ENCODE data around the gene PLCL1. TPM values are rescaled to one million over a fixed set of nuclear protein-coding genes. Genes with fewer than 3 reads are reported as not detected.

The PLCL1 gene
- total RNA-seq, 2 donors from 2014 or later = 6.9 to 7.5 TPM

DNA sequence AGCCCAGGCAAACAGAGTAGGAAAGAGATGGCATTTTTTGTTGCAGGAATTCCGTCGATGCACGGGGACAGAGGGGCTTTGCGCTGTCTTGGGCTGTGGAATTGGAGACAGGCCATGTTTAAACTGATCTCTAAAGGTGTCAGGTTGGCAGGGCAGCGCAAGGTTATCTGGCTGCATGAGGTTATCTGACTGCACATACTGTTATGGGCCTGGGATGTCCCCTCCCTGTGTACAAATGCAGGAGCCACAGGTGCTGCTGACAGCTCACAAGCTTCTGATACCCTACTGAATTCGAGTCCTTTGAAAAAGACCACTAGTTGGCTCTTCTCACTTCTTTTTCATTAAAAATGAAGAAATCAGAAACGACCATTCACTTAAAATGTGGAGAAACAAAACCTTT is 255.4 kb downstream of the PLCL1 start:
- no peak for DNase-seq (ENCODE audit: low spot score)
- intact Hi-C loops (cut with DNase I) = no loop called here

DNA sequence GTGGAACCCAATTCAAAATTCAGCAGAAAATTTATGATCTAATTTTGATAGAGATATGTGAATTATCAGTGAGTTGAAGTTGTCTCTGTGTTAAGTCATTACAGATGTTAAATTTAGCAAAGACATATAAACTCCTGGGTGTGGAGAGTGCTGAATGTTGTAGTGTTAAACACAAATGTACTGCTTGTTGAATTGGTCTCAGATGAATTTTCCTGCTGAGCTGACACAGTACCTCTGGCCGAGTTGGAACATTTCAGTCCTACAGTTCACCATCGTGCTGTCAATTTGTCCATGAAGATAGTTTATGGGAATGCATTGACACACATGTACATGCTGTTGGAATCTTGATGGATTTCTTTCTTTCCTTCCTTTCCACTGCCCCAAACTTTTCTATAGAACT is 255.9 kb downstream of the PLCL1 start:
- intact Hi-C loops (cut with DNase I) = no loop called here
- no peak for DNase-seq (ENCODE audit: low spot score)

DNA sequence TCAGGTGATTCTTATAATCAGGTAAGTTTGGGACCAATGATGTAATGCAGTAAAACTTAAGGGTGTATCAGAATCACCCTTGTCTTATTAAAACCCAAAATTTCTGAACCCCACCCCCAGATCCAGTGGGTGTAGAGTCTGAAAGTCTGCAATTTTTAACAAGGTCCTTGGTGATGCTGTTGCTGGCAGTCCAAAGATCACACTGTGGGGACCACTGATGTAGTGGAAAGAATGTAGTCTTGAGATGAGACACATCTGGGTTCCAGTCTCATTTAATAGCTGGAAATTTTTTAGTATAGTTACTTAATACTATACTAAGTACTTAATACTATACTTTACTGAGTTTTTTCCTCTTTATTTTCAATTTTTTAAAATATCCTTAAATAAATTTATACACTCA is 258.4 kb downstream of the PLCL1 start:
- DNase-seq (ENCODE audit: low spot score) = no peak
- intact Hi-C loops (cut with DNase I) = no loop called here

DNA sequence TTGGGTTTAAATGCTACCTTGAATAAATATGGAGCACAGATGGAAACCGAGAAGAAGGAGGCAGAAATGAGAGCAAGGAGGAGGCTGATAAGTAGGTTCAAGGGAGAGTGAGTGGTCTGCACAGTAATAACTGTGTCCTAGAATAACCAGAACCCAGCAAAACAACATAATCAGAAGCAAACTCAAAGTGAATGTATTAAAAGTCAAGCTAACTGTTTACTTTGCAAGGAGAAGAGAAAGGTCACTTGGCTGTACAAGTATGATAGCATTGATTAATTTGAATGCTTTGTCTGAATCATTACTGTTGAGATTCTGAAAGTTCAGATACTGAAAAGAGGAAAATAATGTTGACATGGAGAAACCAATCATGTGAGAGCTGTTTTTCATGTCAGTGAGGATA is 258.8 kb downstream of the PLCL1 start:
- intact Hi-C loops (cut with DNase I) = no loop called here
- DNase-seq (ENCODE audit: low spot score) = no peak

DNA sequence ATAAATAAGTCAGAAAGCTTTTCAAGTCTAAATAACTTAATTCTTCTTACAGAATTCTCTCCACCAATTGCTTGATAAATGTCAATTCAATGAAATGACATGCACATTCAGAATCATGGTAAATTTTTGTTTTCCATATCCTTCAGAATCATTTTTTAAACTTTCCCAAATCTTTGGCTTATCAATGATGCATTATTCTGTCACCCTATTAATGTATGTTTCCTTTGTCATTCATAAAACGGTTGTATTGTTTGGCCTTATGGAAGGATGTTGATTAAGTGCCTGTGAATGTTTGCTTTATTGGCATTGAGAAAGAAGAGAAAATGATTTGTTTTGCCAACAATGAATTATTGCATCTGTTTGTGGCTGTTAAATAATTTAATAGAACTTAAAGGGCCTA is 260.9 kb downstream of the PLCL1 start:
- DNase-seq (ENCODE audit: low spot score) = no peak
- intact Hi-C loops (cut with DNase I) = no loop called here

DNA sequence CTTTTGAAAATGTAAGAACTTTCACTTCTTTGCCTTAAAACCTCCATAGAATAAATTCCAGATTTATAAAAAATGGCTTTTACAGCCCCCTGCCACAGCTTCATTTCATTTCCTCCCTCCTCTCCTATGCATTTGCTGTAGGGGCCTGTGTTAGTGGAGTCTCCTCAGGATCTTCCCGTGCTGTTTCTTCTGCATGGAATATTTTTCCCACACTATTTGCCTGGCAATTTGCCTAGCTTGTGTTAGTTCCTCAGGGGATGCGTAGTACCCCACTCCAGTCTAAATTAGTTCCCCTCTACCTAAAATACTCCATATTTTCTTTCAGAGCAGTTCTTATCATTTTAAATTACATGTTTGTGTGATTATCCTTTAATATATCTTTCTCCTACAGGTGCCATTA is 262.2 kb downstream of the PLCL1 start:
- no peak for DNase-seq (ENCODE audit: low spot score)
- intact Hi-C loops (cut with DNase I) = no loop called here

DNA sequence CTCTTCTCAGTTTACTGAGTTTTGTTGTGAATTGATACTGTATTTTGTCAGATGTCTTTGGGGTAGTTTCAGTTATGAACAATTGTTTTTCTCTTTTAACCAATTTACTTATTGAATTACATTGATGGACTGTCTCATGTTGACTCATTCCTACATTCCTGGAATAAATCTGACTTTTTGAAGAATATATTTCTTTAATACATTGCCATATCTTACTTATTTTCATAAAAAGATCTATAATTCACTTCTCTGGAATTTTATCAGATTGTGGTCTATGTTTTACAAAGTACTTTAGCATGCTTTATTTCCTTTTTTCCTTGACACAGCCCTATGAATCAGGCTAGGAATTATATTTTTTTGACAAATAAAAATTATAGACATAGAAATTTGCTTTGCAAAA is 268.3 kb downstream of the PLCL1 start:
- no peak for DNase-seq (ENCODE audit: low spot score)

DNA sequence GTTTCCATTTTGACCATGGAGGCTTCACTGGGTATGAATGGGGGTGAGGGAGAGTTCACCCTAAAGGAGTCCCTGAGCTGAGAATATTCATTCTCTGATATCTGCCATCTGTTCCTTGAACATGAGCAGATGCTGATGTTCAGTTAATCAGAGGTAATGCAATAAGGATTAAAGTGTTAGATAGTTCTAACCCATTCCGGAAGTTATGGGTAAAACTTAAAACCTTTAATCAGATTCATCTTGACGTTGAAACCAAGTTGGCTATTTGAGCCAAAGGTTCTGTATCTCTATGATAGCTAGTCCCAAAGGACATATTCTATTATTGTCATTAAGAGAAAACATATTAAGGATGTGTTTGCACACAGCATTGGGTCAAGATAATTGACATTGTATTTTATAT is 268.9 kb downstream of the PLCL1 start:
- intact Hi-C loops (cut with DNase I) = no loop called here

More for the DNA sequence above, 268.3 kb downstream of the PLCL1 start:
- intact Hi-C loops (cut with DNase I) = no loop called here

GRCh38 chr2:198077477-198077876 is 273.1 kb downstream of the PLCL1 start:
- intact Hi-C loops (cut with DNase I) = no loop called here
- no peak for DNase-seq (ENCODE audit: low spot score)

More for the DNA sequence above, 268.9 kb downstream of the PLCL1 start:
- DNase-seq (ENCODE audit: low spot score) = no peak

DNA sequence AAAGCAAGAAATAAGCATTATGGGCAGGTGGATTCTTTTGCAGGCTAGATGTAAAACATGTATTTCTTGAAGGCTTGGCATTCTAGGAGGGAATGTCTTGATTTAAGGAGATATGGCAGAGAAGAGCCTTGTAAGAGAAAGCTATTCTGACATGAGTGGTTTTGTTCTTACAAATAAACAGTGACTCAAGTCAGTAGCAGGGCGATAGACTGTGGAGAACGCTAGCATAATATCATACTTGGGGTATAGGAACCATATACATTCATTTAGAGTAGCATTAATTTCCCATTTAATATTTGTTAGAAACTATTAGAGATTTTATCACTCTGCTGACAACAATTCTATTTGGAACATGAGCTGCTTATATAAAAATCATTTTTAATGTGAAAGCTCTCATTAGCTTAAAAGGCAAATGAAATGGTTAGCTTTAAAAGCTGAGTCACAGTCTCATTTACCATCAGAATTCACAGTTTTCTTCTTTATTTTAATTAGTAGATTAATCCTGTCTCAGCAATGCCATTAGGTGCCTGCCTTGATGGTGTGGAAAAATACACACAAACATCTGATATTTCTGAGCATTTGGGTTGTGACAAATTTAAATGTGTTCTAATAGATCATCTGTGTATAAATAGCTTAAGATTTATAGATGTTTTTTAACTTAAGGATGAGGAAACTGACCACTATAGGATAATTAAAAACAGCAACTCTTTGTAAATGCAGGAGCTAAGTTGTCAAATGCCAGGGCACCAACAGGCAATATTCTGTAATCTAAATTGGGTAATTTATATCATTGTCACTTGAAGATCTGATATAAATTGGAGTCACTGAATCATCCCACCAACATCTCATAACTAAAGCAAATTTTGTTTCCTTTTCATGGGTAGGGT is 276.7 kb downstream of the PLCL1 start:
- intact Hi-C loops (cut with DNase I) = no loop called here
- DNase-seq (ENCODE audit: low spot score) = no peak

DNA sequence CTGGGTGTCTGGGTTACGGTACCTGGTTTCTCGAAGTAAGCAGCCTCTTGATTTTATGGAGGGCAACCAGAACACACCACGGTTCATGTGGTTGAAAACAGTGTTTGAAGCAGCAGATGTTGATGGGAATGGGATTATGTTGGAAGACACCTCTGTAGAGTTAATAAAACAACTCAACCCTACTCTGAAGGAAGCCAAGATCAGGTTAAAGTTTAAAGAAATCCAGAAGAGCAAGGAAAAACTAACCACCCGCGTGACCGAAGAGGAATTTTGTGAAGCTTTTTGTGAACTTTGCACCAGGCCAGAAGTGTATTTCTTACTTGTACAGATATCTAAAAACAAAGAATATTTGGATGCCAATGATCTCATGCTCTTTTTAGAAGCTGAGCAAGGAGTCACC is 279.8 kb downstream of the PLCL1 start:
- intact Hi-C loops (cut with DNase I) = no loop called here
- no peak for DNase-seq (ENCODE audit: low spot score)

- intact Hi-C loops (cut with DNase I) = no loop called here
- DNase-seq (ENCODE audit: low spot score) = no peak
Observed at GRCh38 chr2:198096002-198096401, 291.6 kb downstream of the PLCL1 start.

GRCh38 chr2:198096965-198097364 is 292.6 kb downstream of the PLCL1 start:
- intact Hi-C loops (cut with DNase I) = no loop called here
- DNase-seq (ENCODE audit: low spot score) = no peak

- intact Hi-C loops (cut with DNase I) = no loop called here
- DNase-seq (ENCODE audit: low spot score) = no peak
Observed at GRCh38 chr2:198097630-198098029, 293.2 kb downstream of the PLCL1 start.

- no peak for DNase-seq (ENCODE audit: low spot score)
- intact Hi-C loops (cut with DNase I) = no loop called here
Observed at GRCh38 chr2:198098386-198098785, 294.0 kb downstream of the PLCL1 start.

GRCh38 chr2:198098918-198099317 is 294.5 kb downstream of the PLCL1 start:
- intact Hi-C loops (cut with DNase I) = no loop called here

GRCh38 chr2:198100346-198100745 is 296.0 kb downstream of the PLCL1 start:
- intact Hi-C loops (cut with DNase I) = no loop called here
- no peak for DNase-seq (ENCODE audit: low spot score)

More at GRCh38 chr2:198098918-198099317, 294.5 kb downstream of the PLCL1 start:
- no peak for DNase-seq (ENCODE audit: low spot score)

DNA sequence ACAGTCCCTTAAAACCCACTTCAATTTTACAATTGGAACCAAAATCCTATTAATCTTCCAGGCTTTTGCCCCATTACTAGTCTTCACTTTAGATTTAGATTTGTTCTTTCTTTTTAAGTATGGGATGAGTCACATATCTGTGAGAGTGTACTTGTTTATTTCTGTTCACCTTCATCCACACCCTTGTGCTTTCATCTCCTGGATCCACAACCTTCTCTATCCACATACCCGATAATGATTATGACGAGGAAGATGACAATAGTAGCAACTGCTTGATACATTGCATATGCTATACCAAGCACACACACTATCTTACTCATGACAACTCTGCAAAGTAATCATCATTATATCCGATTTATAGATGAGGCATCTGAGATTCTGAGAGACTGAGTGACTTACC is 297.3 kb downstream of the PLCL1 start:
- intact Hi-C loops (cut with DNase I) = no loop called here
- DNase-seq (ENCODE audit: low spot score) = no peak

- no peak for DNase-seq (ENCODE audit: low spot score)
- intact Hi-C loops (cut with DNase I) = no loop called here
Observed at GRCh38 chr2:198102120-198102519, 297.7 kb downstream of the PLCL1 start.

DNA sequence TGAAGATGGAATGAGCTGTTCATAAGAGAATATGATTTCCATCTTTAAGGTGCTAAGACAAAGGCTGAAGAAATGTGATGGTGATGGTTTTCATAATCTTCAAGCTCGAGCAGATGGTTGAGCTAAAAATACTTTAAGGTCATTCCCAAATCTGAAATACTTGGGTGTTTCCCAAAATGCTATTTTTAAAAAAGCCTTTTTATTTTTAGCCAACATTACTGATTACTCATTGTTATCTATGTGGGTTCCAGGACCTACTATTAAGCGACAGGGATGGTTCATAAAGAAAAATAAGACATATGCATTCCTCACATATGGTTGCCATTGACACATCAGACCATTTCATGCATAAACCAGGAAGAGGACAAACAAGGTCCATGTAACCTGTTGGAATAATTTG is 298.5 kb downstream of the PLCL1 start:
- DNase-seq (ENCODE audit: low spot score) = no peak
- intact Hi-C loops (cut with DNase I) = no loop called here

DNA sequence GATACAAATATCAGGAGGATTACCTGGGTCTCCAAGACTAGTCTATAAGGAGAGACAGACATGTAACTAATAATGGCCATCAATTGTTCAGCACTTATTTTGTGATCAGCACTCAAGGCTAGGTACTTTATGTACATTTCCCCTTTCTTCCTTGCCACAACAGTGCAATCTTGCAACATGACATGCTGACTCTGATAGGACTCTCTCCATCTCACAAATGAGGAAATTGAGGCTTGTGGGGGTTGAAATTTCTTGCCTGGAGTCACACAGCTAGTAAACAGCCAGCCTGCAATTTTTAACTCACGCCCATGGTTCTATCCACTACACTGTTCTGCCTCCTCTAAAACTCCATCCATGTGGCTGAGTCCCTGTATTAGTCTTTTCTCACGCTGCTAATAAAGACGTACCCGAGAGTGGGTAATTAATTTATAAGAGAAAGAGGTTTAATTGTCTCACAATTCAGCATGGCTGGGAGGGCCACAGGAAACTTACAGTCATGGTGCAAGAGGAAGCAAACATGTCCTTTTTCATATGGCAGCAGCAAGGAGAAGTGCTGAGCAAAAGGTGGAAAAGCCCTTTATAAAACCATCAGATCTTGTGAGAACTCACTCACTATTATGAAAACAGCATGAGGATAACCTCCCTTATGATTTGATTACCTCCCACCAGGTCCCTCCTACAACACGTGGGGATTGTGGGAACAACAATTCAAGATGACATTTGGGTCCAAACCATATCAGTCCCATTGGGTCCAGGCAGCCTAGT is 302.4 kb downstream of the PLCL1 start:
- DNase-seq (ENCODE audit: low spot score) = no peak
- intact Hi-C loops (cut with DNase I) = no loop called here
